Daoy (cell line): Measurements from ENCODE around the gene RNF103. TPM values are rescaled to one million over a fixed set of nuclear protein-coding genes. Genes with fewer than 3 reads are reported as not detected.
A peak's percentile ranks its signal among the peaks of the same experiment; 100 is the strongest.
"Not testable (repeated sequence)": the region's sequence is repeated elsewhere in the genome, so short reads cannot be mapped to it uniquely, and the experiment has no call there.

Source experiments
- DNase-seq: peaks from one replicate; pipeline ENCODE4 v3.0.0-alpha.2; 2015; ENCODE audit warnings: low read depth
- total RNA-seq: library from RNA; depleted of rRNA; stranded (reverse); fragments of >200 nt; shearing (Covaris generic); gene quantifications from 2 replicates; pipeline ENCODE4 v1.2.3, GENCODE V29; 2014

RNF103 gene
- total RNA-seq, 1 experiment from 2014 or later = 5.8 TPM

DNA sequence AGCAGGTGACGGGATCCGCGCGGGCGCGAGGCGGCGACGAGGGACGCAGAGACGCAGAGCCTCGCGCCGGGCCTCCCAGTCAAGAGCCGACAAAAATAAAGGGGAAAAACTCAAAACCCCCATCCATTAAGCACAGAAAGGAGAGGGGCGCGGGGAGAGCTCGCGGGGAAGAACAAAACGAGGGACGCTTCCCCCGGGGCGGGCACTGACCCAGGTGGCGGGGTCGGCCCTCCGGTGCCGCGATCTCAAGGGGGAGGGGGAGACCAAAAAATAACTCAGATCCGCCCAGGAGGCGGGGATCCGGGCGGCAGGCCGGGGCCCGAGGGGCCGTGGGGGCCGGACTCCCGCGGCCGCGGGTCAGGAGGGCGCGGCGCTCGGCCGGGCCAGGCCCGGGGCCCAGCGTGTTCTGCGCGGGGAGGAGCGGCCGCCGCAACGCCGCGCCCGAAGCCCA is 597 bp downstream of the RNF103 start:
- no peak for DNase-seq

DNA sequence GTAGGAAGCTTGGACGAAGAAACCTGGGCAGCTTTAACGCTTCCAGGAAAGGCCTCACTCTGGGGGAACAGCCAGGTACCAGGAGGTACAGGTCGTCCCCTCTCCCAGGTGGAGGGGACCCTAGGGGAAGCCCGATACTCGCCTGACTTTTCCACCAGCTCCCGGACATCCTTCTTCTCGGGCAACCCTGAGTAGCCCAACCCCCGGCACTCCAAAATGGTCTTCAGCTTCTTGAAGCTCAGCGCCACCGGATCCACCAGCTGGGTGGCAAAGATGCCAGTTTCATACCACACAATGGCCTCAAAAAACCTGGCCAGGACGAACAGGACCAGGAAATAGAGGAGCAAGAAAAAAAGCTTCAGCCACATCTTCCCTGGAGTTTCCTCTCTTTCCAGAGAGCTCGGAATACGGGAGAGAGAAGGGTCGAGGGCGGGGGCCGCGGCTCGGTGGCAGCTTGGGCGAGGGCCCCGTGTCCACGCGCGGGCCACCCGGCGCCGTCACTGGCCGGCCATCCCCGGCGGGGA is 1.1 kb downstream of the RNF103 start:
- peak; percentile 21 for DNase-seq

DNA sequence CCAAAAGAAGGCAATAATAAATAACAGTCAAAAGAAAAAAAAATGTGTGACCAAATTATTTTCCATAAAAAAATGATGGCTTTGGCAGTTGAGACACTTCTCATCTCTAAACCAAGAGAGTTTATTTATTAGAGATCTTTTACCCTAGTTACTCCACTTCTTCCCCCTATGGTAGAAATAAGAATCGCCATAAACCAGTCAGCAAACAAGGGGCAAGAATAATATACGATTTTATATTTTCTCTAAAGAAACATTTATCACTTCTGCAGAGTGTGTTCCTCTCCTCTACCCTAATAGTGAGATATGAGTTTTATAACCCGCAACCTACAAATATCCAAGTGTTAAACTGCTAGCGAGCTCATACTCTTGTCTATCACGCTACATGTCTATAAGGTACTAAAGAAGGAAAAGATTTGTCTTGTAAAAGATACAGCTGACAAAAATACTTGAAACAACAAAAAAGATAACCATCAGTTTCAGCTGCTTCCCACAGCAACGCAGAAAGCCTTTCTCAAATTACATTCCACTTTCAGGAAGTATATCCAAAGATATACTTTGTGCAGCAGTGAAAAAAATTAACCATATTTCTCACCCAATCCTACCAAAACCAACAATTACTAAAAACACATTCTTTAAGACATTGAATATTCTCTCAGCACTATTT is 2.3 kb downstream of the RNF103 start:
- DNase-seq = no peak

DNA sequence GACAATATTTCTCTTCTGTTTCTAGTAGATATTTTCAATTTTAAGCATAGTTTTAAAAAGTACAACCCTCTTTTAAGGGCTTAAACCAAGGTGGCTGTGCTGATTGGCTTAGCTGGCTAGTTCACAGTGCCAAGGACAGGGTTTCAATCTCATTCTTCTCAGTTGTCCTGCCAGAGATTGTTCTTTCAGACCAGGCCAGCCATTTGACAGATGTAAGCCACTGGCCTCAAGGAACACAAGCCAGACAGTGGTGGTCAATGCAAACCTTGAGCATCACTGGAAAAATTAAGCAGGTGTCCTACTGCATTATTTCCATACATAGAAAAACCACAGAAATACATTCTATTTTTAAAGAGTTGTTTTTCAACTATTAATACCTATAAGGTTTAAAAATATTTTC is 5.9 kb downstream of the RNF103 start:
- DNase-seq = no peak

DNA sequence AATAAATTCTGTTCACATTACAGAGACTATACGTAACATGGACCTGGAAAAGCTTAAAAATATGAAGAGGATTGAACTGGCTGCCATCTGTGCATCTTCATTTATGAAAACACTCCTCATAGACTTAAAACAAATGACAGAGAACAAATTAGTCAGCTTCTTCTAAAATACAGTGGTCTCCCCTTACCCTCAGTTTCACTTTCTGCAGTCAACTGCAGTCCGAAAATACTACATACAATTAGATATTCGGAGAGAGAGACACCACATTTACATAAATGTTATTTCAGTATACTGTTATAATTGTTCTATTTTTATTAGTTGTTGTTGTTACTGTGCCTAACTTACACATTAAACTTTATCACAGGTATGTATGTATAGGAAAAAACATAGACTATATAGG is 6.5 kb downstream of the RNF103 start:
- no peak for DNase-seq

DNA sequence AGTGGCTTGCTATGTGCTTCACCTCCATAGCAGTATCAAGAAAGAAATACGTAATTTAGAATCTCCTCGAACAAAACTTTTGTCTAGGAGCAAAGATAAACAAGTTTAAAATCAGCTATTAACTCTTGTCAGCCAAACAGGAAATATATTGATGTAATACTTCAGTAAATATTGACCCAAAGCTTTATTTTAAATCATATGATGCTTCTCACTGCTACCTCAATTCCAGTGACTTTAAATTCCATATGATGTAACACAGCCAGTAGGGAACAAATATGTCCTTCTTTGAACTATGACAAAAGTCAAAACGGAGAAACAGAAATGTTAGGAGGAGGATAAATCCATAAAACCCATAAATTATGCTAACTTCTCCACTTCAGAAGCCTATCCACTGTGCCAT is 7.2 kb downstream of the RNF103 start:
- no peak for DNase-seq

DNA sequence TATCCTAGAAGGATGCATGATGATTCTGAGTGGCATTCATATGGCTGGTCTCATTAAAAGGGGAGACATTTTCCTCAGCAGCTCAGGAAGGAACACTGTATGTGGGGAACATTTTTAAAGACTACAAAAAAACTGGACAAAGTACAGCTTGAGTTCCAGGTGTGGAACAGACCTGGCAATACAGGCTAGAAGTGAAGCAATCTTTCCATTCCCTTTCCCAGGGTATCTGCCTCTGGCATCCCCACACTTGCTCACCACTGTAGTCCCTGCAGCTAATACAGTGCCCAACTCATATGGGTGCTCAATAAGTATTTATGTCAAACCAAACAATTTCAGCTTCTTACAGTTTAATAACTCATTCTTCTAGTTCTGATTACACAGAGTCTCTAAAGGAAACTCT is 8.1 kb downstream of the RNF103 start:
- no peak for DNase-seq

DNA sequence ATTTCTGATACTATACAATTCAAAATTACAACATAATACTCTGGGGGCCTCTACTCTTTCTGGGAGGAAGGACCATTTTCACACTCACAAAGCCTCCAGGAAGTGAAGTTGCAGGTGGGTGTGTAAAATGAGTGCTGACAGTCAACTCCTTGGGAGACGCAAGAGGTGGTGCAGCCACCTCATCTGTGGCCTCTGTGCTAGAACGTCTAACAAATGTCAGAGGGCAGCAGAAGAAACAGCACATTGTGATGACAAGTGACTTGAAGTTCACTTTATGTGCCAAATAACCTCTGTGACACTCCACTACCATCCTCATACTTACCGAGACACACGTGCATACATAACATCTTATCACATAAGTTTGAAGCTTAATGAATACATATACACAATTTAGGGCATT is 10.2 kb downstream of the RNF103 start:
- no peak for DNase-seq

DNA sequence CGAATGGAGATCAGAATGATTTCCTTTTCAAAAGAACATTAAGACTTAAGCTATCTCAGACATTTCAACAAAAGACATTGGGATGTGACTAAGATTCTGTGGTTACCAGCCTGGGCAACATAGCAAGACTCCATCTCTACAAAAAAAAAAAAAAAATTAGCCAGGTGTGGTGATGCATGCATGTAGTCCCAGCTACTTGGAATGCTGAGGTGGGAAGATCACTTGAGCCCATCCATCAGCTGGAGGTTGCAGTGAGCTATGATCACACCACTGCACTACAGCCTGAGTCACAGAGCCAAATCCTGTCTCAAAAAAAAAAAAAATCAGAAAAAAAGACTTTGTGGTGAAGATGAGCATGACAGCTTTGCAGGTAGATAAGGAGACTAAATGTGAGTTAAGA is 12.8 kb downstream of the RNF103 start:
- DNase-seq = no peak

DNA sequence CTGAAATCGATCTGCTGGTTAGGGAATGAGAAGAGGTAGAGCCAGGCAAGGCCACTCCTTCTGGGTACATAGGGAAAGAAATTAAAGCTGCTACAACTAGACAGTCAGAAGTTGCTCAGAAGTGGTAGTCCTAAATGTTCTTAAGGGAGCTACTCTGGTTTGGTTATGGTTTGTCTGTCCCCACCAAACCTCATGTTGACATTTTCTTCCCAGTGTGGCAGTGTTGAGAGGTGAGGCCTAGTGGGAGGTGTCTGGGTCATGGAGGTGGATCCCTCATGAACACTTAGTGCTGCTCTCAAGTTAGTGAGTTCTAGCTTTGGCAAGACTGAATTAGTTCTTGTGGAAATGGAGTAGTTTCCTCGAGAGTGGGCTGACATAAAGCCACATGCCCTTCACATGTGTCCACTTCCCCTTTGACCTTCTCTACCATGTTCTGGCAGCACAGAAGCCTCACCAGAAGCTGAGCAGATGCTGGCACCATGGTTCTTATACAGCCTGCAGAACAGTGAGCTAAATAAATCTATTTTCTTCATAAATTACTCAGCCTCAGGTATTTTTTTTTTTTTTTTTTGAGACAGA is 14.7 kb downstream of the RNF103 start:
- no peak for DNase-seq

DNA sequence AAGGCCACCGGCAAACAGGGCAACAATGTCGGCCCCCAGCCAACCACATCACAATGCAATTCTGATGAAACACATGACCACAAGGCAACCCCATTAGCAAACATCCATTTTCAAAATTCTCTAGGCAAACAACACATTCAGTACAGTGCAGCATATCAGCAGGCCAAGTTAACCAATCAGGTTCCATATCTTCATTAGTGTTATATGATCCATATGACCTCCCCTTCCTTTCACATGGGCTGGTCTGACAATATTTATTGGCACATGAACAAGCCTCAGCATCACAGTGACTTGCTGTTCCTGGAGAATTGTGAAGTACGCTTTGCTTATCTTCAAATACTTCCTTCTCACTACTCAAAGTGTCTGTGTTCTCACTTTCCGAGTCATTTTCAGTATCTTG is 19.8 kb downstream of the RNF103 start:
- DNase-seq = no peak

DNA sequence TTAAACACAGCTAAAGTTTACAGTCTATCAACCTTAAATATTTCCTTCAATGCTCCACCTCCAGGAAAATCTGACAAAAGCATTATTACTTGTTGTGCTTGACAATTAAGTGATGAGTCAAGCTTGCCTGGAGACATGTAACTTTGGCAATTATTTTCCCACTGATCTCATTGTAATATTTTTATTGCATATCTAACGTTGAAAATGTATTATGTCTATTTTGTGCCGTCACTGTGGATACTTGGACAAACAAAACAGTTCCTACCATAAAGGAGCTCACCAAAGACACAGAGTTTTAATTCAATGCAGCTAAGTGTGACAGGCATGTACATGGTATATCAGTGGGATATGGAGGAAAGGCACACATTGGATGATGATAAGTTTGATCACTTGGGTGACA is 24.7 kb downstream of the RNF103 start:
- DNase-seq = no peak

DNA sequence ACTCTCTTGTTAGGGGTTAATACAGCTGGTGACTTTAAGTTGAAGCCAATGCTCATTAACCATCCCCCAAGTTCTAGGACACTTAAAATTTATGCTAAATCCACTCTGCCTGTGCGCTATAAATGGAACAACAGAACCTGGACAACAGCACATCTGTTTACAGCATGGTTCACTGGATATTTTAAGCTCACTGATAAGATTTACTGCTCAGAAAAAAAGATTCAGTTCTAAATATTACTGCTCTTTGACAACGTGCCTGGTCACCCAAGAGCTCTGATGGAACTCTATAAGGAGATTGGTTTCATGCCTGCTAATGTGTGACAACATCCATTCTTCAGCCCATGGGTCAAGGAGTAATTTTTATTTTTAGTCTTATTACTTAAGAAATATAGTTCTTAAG is 27.5 kb downstream of the RNF103 start:
- no peak for DNase-seq

DNA sequence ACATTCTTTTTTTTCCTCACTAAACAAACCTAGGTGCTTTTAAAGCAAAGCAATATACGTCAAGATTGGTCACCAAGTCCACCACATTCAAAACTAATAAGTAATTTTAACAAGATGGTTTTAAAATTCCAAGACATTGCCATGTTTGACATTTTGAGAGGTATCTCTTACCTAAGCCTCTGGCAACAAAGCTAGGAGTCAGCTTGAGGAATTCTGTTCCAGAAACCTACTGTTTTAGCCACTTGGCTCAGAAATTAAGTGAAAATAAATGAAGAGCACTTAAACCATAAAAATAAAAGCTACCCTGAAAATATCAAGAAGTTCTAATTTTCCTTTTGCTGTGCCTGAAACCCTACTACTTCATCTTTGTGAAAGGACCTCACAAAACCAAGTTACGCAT is 30.4 kb downstream of the RNF103 start:
- DNase-seq = no peak

DNA sequence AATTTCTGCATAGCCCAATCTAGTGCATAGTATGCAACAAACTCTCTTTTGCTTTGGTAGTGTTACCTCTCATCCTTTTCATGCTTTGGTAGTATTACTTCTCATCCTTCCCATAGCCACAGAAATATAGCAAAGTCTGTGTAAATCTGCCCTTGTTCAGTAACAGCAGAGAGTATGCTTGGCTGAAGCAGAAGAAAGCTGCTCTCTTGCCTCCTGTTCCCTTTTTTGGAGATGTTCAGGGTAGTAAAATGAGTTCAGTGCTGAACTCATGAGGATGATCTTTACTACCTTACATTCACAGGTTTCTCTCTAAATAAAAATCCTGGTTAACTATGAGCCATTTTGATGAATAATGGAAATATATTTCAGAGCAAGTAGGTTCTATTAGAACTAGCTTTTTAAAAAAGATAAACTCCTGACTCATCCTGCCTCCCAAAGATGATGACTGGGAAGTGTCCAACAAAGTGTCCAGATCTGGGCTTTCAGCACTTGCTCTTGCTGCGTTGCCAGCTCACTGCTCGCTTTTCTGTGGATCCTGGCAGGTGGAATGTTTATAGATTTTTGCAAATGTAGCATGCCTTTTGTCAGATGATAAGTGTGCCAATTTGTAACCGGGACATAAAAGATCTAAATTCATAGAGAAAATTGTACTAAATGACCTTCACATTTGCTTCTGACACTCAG is 31.0 kb downstream of the RNF103 start:
- DNase-seq = no peak

DNA sequence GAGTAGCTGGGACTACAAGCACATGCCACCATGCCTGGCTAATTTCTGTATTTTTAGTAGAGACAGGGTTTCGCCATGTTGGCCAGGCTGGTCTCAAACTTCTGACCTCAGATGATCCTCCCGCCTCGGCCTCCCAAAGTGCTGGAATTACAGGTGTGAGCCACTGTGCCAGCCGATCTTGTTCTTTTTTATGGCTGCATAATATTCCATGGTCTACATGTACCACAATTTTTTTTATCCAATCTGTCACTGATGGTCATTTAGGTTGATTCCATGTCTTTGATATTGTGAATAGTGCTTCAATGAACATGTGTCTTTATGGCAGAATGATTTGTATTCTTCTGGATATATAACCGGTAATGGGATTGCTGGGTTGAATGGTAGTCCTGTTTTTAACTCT is 34.0 kb downstream of the RNF103 start:
- not testable (repeated sequence) for DNase-seq

DNA sequence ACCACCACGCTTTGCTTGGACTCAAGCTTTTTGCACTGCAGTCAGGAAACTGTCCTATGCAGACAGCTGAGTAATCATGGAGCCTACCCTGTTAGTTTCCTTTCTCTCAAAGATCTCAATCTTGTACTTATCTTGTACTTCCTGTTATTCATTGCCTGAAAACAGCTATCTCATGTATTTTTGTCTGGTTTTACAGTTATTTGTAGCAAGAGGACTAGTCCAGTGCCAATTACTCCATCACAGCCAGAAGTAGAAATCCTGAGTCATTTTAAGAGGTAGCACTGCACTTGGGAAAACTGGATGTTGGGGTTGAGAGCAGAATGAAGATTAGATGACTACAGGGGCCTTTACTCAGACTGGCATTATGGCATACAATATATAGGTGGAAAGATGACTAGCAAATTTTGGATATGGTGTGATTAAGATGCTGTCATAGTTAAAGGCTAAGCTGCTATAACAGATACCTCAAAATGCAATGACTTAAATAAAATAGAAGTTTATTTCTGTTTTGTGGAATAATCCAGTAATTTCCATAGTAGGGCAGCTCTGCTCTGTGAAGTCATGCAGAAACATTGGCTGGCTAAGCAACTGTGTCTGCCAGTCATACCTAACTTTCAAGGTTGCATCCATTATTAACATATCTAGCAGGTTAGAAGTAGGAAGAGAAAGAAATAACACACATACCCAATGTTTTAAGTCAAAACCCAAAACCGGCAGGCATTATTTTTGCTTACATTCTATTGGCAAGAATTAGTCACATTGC is 39.3 kb downstream of the RNF103 start:
- peak; percentile 8 for DNase-seq

DNA sequence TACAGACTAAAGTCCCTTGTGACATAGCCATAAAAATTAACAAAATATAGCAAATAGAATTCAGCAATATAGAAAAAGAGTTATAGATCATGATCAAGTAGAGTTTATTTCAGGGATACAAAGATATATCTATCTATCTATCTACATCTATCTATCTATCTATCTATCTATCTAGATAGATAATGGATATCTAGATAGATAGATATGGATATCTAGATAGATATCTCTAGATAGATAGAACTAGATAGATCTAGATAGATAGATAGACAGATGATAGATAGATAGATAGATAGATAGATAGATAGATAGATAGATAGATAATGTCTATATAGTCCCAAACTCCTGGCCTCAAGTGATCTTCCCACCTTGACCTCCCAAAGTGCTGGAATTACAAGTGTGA is 43.1 kb downstream of the RNF103 start:
- DNase-seq = no peak

DNA sequence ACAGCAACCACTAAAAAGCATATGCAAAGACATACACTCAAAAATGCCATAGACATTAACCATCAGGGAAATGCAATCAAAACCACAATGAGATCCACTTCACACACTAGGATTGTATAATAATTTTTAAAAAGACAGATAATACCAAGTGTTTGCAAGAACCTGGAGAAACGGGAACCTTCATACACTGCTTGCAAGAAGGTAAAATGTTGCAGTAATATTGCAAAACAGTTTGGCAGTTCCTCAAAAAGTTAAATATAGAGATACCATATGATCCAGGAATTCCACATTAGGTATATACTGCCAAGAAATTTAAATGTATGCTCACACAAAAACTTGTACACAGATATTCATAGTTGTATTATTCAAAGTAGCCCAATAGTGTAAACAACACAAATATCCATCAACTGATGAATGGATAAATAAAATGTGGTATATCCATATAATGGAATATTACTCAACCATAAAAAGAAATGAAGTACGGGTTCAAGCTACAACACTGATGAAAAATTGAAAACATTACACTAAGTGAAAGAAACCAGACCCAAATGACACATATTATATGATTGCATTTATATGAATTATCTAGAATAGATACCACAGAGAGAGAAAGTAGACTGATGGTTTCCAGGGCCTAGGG is 45.7 kb downstream of the RNF103 start:
- no peak for DNase-seq

DNA sequence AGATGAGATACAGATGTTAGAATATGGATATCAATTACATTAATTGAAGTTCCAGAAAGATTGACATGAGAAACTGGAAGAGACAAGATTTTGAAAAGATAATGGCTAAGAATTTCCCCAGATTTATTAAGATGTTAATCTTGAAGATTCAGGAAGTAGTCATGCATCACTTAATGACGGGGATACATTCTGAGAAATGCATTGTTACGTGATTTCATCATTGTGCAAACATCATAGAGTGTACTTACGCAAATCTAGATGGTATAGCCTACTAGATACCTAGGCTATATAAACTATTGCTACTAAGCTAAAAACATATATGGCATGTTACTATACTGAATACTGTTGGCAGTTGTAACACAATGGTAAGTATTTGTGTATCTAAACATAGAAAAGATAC is 53.6 kb downstream of the RNF103 start:
- DNase-seq = no peak

DNA sequence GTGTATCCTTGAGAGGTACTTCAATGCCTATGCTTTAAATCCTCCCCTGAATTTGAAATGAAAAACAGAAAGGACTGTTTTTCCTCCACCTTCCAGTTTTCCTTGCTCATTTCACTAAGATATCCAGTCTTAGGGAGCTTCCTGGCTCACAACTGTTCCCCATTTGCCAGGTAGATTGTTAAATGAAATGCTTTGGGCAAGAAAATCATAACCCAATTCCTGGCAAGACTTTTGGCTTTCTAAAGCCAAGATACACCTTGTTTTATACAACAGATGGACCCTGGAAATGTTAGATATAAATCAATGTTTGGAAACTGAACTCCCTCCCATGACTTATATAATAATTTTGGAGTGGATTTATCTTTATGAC is 56.9 kb downstream of the RNF103 start:
- no peak for DNase-seq
